D721Med (cell line): Measurements from ENCODE around the gene FGF21.

Experiments used
- DNase-seq: peaks from one replicate; pipeline ENCODE4 v3.0.0; 2011; ENCODE audit warnings: low spot score; ENCODE audit not compliant: insufficient read length
- FAIRE-seq: peaks from 2 replicates; lab custom pipeline; 2011; peaks lifted over from hg19 to GRCh38; lab: Jason Lieb, UNC
- TF ChIP-seq, protein P1 (sequence below): IDR thresholded peaks from 2 replicates; pipeline ENCODE4 v1.5.1; 2012; ENCODE audit warnings: mild to moderate bottlenecking, control low read depth; ENCODE audit not compliant: insufficient read depth; ENCODE audit errors: missing control alignments

FGF21 gene

DNA sequence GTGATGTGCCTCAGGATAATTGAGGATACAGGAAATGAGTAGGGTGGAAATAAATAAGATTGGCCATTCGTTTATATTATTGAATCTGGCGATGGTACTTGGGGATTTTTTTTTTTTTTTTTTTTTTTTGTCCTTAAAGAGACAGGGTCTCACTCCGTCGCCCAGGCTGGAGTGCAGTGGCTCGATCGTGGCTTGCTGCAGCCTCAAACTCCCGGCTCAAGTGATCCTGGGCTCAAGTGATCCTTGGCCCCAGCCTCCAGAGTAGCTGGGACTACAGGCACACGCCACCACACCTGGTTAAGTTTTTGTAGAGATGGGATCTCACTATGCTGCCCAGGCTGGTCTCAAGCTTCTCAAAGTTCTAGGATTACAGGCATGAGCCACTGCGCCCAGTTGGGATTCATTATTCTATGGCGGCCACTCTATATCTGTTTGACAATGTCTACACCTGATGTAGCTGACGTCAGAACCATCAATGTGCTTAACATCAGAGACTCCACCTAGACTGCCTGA is 33.1 kb upstream of the FGF21 start:
- TF ChIP-seq, protein P1, sequence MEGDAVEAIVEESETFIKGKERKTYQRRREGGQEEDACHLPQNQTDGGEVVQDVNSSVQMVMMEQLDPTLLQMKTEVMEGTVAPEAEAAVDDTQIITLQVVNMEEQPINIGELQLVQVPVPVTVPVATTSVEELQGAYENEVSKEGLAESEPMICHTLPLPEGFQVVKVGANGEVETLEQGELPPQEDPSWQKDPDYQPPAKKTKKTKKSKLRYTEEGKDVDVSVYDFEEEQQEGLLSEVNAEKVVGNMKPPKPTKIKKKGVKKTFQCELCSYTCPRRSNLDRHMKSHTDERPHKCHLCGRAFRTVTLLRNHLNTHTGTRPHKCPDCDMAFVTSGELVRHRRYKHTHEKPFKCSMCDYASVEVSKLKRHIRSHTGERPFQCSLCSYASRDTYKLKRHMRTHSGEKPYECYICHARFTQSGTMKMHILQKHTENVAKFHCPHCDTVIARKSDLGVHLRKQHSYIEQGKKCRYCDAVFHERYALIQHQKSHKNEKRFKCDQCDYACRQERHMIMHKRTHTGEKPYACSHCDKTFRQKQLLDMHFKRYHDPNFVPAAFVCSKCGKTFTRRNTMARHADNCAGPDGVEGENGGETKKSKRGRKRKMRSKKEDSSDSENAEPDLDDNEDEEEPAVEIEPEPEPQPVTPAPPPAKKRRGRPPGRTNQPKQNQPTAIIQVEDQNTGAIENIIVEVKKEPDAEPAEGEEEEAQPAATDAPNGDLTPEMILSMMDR = no peak
- no peak for FAIRE-seq
- DNase-seq = no peak

DNA sequence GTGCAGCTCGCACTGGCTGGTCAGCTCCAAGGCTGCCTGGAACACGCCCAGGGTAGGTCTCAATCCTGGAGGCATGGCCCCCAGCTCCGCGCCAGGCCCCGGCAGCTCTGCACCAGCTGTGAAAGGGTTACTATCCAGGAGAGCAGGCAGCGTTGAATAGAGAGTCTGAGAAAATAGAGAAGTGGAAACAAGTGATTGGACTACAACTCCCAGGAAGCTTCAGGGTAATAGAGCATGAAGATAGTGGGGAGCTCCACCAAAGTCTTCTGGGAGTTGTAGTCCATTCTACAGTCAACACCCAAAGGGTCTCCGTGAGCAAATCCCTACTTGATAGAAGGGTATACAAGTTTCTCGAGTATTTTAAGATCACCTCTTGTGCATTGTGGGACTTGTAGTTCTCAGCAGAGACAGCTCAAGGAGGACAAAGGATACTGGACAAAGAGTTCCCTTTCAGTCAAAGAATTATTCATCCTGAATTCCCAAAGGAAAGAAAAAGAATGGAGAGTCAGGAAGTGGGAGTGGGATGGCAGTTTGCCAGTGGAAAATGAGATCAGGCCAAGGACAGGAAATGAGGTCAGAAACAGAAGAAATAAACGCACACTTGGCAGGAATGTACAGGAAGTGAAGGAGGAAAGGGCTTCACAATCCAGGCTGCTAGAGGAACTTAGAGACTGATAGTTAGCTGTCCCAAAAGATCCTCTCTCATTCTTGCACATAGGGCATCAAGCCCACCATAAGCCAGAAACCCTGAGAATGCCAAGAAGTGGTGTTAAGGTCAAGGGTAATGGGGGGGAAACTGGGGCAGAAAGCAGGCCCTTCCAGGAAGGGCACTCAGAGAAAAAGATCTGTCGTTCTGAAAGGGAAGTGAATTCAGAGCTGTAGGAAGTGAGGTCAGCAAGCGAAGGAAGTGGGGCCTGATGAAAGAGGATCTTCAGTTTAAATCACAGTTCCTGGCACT is 30.2 kb upstream of the FGF21 start:
- no peak for DNase-seq
- no peak for FAIRE-seq
- TF ChIP-seq, protein P1 = no peak

DNA sequence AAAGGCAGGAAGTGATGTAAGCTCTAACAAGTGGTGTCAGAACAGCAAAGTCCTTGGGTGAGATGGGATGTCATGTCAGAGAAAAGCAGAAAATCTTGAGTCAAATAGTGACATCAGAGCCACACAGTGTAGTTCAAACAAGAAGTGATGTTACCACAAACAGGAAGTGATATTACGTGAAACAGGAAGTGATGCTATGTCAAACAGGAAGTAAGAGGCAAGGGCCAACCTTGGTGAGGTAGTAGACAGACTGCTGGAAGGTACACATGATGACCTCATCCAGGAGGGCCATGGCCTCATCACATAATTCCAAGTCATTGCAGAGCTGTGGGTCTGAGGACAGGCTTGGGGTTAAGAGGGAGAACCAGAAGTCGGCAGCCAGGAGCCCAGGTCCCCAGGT is 28.8 kb upstream of the FGF21 start:
- TF ChIP-seq, protein P1 = no peak
- DNase-seq (no peak), FAIRE-seq (no peak)

DNA sequence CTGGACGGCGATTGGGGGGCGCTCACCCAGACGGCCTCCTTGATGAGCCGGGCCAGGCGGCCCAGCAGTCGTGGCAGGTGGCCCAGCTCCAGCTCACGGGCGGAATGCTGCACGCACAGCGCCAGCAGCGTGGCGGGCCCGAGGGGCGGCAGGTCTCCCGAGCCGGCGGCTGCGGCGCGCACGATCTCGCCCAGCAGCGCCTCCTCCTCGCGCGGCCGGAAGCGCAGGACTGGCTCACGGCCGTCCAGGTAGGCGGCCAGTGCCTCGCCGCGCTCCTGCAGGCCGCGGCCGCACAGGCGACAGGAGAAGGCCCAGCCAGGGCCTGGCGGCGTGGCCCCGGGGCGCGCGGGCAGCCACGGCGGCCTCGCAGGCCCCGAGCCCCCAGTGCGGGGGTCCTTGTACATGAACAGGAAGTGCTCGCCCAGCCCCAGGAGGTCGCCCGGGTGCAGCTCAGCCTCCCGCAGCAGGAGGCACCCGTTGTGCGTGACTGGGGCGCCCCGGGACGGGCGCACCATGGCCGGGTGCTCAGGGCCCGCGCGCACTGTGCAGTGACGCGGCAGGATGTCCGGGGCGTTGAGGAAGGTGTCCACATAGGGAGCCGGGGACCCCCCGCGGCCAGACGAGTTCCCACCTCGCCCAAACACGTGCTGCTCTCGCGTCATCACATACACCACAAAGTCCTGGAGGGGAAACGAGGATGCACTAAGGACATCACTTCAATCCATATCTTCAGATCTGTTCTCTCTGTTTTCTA is 26.2 kb upstream of the FGF21 start:
- FAIRE-seq (no peak), DNase-seq (no peak)
- TF ChIP-seq, protein P1 = no peak

DNA sequence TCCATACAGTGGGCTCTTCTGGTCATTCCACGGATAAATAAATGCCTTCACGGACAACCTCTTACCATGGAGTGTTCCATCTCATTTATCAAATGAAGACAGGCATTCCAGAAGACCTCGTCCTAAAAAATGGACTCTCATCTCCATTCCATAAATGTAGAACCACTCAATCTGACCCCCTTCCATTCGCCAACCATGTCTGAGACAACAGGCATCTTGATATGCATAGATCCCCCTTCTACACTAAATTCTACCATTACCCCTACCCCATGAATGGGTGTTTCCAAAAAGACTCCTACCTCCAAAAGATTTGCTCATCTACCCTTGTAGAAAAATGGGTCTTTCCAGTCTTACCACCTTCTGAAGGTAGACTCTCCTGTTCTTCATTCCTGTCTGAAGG is 23.9 kb upstream of the FGF21 start:
- FAIRE-seq (no peak), DNase-seq (no peak)
- TF ChIP-seq, protein P1 = no peak

DNA sequence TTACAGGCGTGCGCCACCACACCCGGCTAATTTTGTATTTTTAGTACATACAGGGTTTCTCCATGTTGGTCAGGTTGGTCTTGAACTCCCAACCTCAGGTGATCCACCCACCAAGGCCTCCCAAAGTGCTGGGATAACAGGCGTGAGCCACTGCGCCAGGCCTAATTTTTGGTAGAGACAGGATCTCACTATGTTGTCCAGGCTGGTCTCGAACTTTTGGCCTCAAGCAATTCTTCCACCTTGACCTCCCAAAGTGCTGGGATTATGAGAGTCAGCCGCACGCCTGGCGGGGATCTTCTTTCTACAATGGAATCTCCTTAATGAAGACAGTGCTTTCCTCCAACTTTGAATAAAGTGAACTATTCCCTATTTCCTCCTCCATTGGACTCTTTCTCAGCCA is 20.7 kb upstream of the FGF21 start:
- TF ChIP-seq, protein P1 = no peak
- no peak for FAIRE-seq
- DNase-seq = no peak
